Naive thymus-derived CD8-positive, alpha-beta T cell (primary cell): ENCODE results near the gene CLEC20A. TPM values are rescaled to one million over a fixed set of nuclear protein-coding genes. Genes with fewer than 3 reads are reported as not detected.
A peak's percentile ranks its signal among the peaks of the same experiment; 100 is the strongest.

Source experiments
- ATAC-seq, 2 donors: fragments of 150-1000 bp; cut with Tn5 transposase in 1 of 2; sonication (Bioruptor Pico), chemical (Tn5 transposase) in 1 of 2; 1 replicate in 1 of 2; 2 replicates in 1 of 2; pipeline ENCODE4 v1.10.0; 2021; ENCODE audit warnings: mild to moderate bottlenecking in 2 of 2, moderate library complexity in 2 of 2
- POLR2A ChIA-PET: fragments of 350-600 bp; sonication (Branson Sonifier 250); formaldehyde crosslinking; loops from one replicate; lab custom pipeline; 2021; ENCODE audit warnings: antibody characterized with exemption; lab: Charles Lee
- DNase-seq, 10 donors: peaks; one replicate each; pipeline versions ENCODE4 v3.0.0 to v3.0.0-alpha.2; 2020 to 2022
- H3K27ac Mint-ChIP-seq, 10 donors: one replicate each; pipeline ENCODE4 v1.8.0; 2020 to 2022; ENCODE audit warnings: mild to moderate bottlenecking in 10 of 10, mixed read lengths in 10 of 10, moderate library complexity in 4 of 10, inconsistent platforms in 1 of 10
- H3K27me3 Mint-ChIP-seq, 5 donors: one replicate each; pipeline ENCODE4 v1.8.0; 2021 to 2022; ENCODE audit warnings: mixed read lengths in 5 of 5
- H3K36me3 Mint-ChIP-seq, 3 donors: one replicate each; pipeline ENCODE4 v1.8.0; 2020 to 2022; ENCODE audit warnings: mixed read lengths in 3 of 3, mild to moderate bottlenecking in 2 of 3, inconsistent platforms in 1 of 3
- H3K4me1 Mint-ChIP-seq, 4 donors: one replicate each; pipeline ENCODE4 v1.8.0; 2021 to 2022; ENCODE audit warnings: mixed read lengths in 4 of 4
- H3K4me3 Mint-ChIP-seq, 10 donors: one replicate each; pipeline ENCODE4 v1.8.0; 2020 to 2022; ENCODE audit warnings: mild to moderate bottlenecking in 10 of 10, mixed read lengths in 10 of 10, moderate library complexity in 6 of 10, inconsistent platforms in 1 of 10
- H3K9me3 Mint-ChIP-seq, 9 donors: one replicate each; pipeline ENCODE4 v1.8.0; 2020 to 2022; ENCODE audit warnings: mixed read lengths in 9 of 9, mild to moderate bottlenecking in 3 of 9, inconsistent platforms in 1 of 9, moderate library complexity in 1 of 9
- polyA plus RNA-seq, 3 donors: library from polyadenylated mRNA; unstranded; fragments of 300-500 nt; fragmentation: Illumina TruSeq; gene quantifications; one replicate each; pipeline ENCODE4 v1.2.3, GENCODE V29; 2021
- total RNA-seq, 8 experiments: library from RNA in 2 of 8; stranded (reverse) in 2 of 8; gene quantifications; one replicate each; pipeline ENCODE4 v1.2.3 and lab custom pipeline; 2021 to 2026

Gene CLEC20A
- total and polyA plus RNA-seq, 5 experiments from 2014 or later: 0.47 TPM; not detected in 4

- ATAC-seq (no peak), DNase-seq (no peak)
- no peak overlapping the region for H3K4me3 Mint-ChIP-seq
- H3K36me3 Mint-ChIP-seq: no peaks in the 10 kb centered on the region
- POLR2A ChIA-PET: no interaction called here
- H3K27ac Mint-ChIP-seq: no peak overlapping the region
- peaks cover 5 to 20% (median 14%) of the 10 kb centered on the region in 5 donors for H3K27me3 Mint-ChIP-seq
- H3K9me3 Mint-ChIP-seq: no peaks in the 10 kb centered on the region
- H3K4me1 Mint-ChIP-seq: peaks cover 0 to 5% (median 0%) of the 10 kb centered on the region in 4 donors
These were observed 5.0 kb downstream of the CLEC20A start for GRCh38 chr1:178491721-178492120.

GRCh38 chr1:178490967-178491366, 5.8 kb downstream of the CLEC20A start:
- H3K27me3 Mint-ChIP-seq: peaks cover 5 to 20% (median 14%) of the 10 kb centered on the region in 5 donors
- POLR2A ChIA-PET: no interaction called here
- peaks cover 0 to 5% (median under 1%) of the 10 kb centered on the region in 4 donors for H3K4me1 Mint-ChIP-seq
- DNase-seq (no peak), ATAC-seq (no peak)
- no peak overlapping the region for H3K27ac Mint-ChIP-seq
- no peaks in the 10 kb centered on the region for H3K36me3 Mint-ChIP-seq
- no peaks in the 10 kb centered on the region for H3K9me3 Mint-ChIP-seq
- no peak overlapping the region for H3K4me3 Mint-ChIP-seq

- DNase-seq (no peak), ATAC-seq (no peak)
- Mint-ChIP-seq H3K36me3 (no peaks in the 10 kb centered on the region), H3K27me3 (peaks cover 5 to 21% (median 14%) of the 10 kb centered on the region in 5 donors), H3K4me1 (peaks cover 0 to 9% (median 3%) of the 10 kb centered on the region in 4 donors), H3K27ac (no peak overlapping the region), H3K9me3 (no peaks in the 10 kb centered on the region), H3K4me3 (no peak overlapping the region)
- POLR2A ChIA-PET: no interaction called here
These were observed 6.6 kb downstream of the CLEC20A start for GRCh38 chr1:178490136-178490535.

GRCh38 chr1:178489399-178489798, 7.4 kb downstream of the CLEC20A start:
- no peaks in the 10 kb centered on the region for H3K36me3 Mint-ChIP-seq
- H3K27me3 Mint-ChIP-seq: peaks cover 5 to 21% (median 14%) of the 10 kb centered on the region in 5 donors
- H3K27ac Mint-ChIP-seq: no peak overlapping the region
- H3K4me3 Mint-ChIP-seq: no peak overlapping the region
- DNase-seq (no peak), ATAC-seq (no peak)
- POLR2A ChIA-PET: no interaction called here
- H3K9me3 Mint-ChIP-seq: no peaks in the 10 kb centered on the region
- H3K4me1 Mint-ChIP-seq: peaks cover 0 to 12% (median 3%) of the 10 kb centered on the region in 4 donors

GRCh38 chr1:178488393-178488792, 8.4 kb downstream of the CLEC20A start:
- H3K4me3 Mint-ChIP-seq: no peak overlapping the region
- DNase-seq (no peak), ATAC-seq (no peak)
- H3K27ac Mint-ChIP-seq: no peak overlapping the region
- H3K27me3 Mint-ChIP-seq: peaks cover 5 to 21% (median 14%) of the 10 kb centered on the region in 5 donors
- peaks cover 0 to 12% (median 3%) of the 10 kb centered on the region in 4 donors for H3K4me1 Mint-ChIP-seq
- no peaks in the 10 kb centered on the region for H3K36me3 Mint-ChIP-seq
- POLR2A ChIA-PET: no interaction called here
- H3K9me3 Mint-ChIP-seq: no peaks in the 10 kb centered on the region

GRCh38 chr1:178487070-178487615, 9.6 kb downstream of the CLEC20A start:
- no peaks in the 10 kb centered on the region for H3K36me3 Mint-ChIP-seq
- ATAC-seq (no peak), DNase-seq (no peak)
- H3K4me3 Mint-ChIP-seq: peak overlapping the region in 1 of 10 donors; percentile 29
- H3K27ac Mint-ChIP-seq: no peak overlapping the region
- no peaks in the 10 kb centered on the region for H3K9me3 Mint-ChIP-seq
- POLR2A ChIA-PET: no interaction called here
- peaks cover 0 to 12% (median 3%) of the 10 kb centered on the region in 4 donors for H3K4me1 Mint-ChIP-seq
- H3K27me3 Mint-ChIP-seq: peaks cover 5 to 21% (median 14%) of the 10 kb centered on the region in 5 donors

GRCh38 chr1:178486100-178487069, 10.4 kb downstream of the CLEC20A start:
- H3K4me3 Mint-ChIP-seq: peak overlapping the region in 1 of 10 donors; percentile 9
- H3K4me1 Mint-ChIP-seq: peaks cover 0 to 12% (median 3%) of the 10 kb centered on the region in 4 donors
- no peak overlapping the region for H3K27ac Mint-ChIP-seq
- no peaks in the 10 kb centered on the region for H3K36me3 Mint-ChIP-seq
- DNase-seq (no peak), ATAC-seq (no peak)
- POLR2A ChIA-PET: no interaction called here
- H3K9me3 Mint-ChIP-seq: no peaks in the 10 kb centered on the region
- H3K27me3 Mint-ChIP-seq: peaks cover 5 to 21% (median 14%) of the 10 kb centered on the region in 5 donors

- ATAC-seq (no peak), DNase-seq (no peak)
- POLR2A ChIA-PET: no interaction called here
- no peaks in the 10 kb centered on the region for H3K9me3 Mint-ChIP-seq
- H3K27me3 Mint-ChIP-seq: peaks cover 5 to 24% (median 14%) of the 10 kb centered on the region in 5 donors
- H3K27ac Mint-ChIP-seq: no peak overlapping the region
- peak overlapping the region in 1 of 10 donors; percentile 9 for H3K4me3 Mint-ChIP-seq
- no peaks in the 10 kb centered on the region for H3K36me3 Mint-ChIP-seq
- peaks cover 0 to 12% (median 3%) of the 10 kb centered on the region in 4 donors for H3K4me1 Mint-ChIP-seq
These were observed 11.2 kb downstream of the CLEC20A start for GRCh38 chr1:178485541-178485981.

- POLR2A ChIA-PET: no interaction called here
- Mint-ChIP-seq H3K9me3 (no peaks in the 10 kb centered on the region), H3K36me3 (no peaks in the 10 kb centered on the region), H3K4me1 (peaks cover 0 to 12% (median 3%) of the 10 kb centered on the region in 4 donors), H3K27ac (no peak overlapping the region), H3K4me3 (no peak overlapping the region), H3K27me3 (peaks cover 5 to 28% (median 14%) of the 10 kb centered on the region in 5 donors)
- ATAC-seq (no peak), DNase-seq (no peak)
These were observed 12.0 kb downstream of the CLEC20A start for GRCh38 chr1:178484698-178485225.

- Mint-ChIP-seq H3K36me3 (no peaks in the 10 kb centered on the region), H3K4me1 (peaks cover 0 to 12% (median 3%) of the 10 kb centered on the region in 4 donors), H3K4me3 (no peak overlapping the region), H3K27me3 (peaks cover 2 to 25% (median 10%) of the 10 kb centered on the region in 5 donors), H3K9me3 (no peaks in the 10 kb centered on the region), H3K27ac (no peak overlapping the region)
- POLR2A ChIA-PET: no interaction called here
- DNase-seq: no peak
- ATAC-seq: no peak
These were observed 13.4 kb downstream of the CLEC20A start for GRCh38 chr1:178483251-178483957.

GRCh38 chr1:178477841-178478240, 18.9 kb downstream of the CLEC20A start:
- Mint-ChIP-seq H3K27me3 (peaks cover 6 to 38% (median 13%) of the 10 kb centered on the region in 5 donors), H3K36me3 (no peaks in the 10 kb centered on the region), H3K4me3 (no peak overlapping the region), H3K4me1 (no peaks in the 10 kb centered on the region), H3K9me3 (no peaks in the 10 kb centered on the region), H3K27ac (no peak overlapping the region)
- POLR2A ChIA-PET: no interaction called here
- DNase-seq: no peak
- no peak for ATAC-seq

- Mint-ChIP-seq H3K9me3 (no peaks in the 10 kb centered on the region), H3K27ac (no peak overlapping the region), H3K4me1 (no peaks in the 10 kb centered on the region), H3K27me3 (peaks cover 8 to 43% (median 13%) of the 10 kb centered on the region in 5 donors), H3K36me3 (no peaks in the 10 kb centered on the region), H3K4me3 (no peak overlapping the region)
- ATAC-seq: no peak
- POLR2A ChIA-PET: no interaction called here
- no peak for DNase-seq
These were observed 19.4 kb downstream of the CLEC20A start for GRCh38 chr1:178477373-178477772.
